Neural crest cell (in vitro differentiated cells): ENCODE results near the gene EIF2D. TPM values are rescaled to one million over a fixed set of nuclear protein-coding genes. Genes with fewer than 3 reads are reported as not detected.

Experiments used
- DNase-seq: peaks from one replicate; pipeline ENCODE4 v3.0.0; 2021; ENCODE audit warnings: low read depth, mixed read lengths, low spot score
- H3K27ac Mint-ChIP-seq: one replicate; pipeline ENCODE4 v1.8.0; 2021; ENCODE audit warnings: mild to moderate bottlenecking, mixed read lengths; ENCODE audit not compliant: unreplicated experiment
- H3K27me3 Mint-ChIP-seq: 2 replicates; pipeline ENCODE4 v1.8.0; 2021; ENCODE audit warnings: low read depth, mild to moderate bottlenecking, mixed read lengths
- H3K36me3 Mint-ChIP-seq: 2 replicates; pipeline ENCODE4 v1.8.0; 2021; ENCODE audit warnings: low read depth, mild to moderate bottlenecking, mixed read lengths
- H3K4me1 Mint-ChIP-seq: 2 replicates; pipeline ENCODE4 v1.8.0; 2021; ENCODE audit warnings: mixed read lengths
- H3K4me3 Mint-ChIP-seq: one replicate; pipeline ENCODE4 v1.8.0; 2021; ENCODE audit warnings: mild to moderate bottlenecking, mixed read lengths
- H3K9me3 Mint-ChIP-seq: 2 replicates; pipeline ENCODE4 v1.8.0; 2021; ENCODE audit warnings: mixed read lengths
- total RNA-seq: library from RNA; stranded (reverse); gene quantifications from 2 replicates; pipeline ENCODE4 v1.2.1, GENCODE V29; 2021
- TF ChIP-seq, protein P1 (sequence below): fragments of 200-600 bp; sonication (generic); conservative IDR thresholded peaks from 2 replicates; pipeline ENCODE4 v1.5.0; 2021; ENCODE audit warnings: antibody characterized with exemption, mild to moderate bottlenecking

The EIF2D gene
- total RNA-seq, 1 donor from 2014 or later = 38.2 TPM

DNA sequence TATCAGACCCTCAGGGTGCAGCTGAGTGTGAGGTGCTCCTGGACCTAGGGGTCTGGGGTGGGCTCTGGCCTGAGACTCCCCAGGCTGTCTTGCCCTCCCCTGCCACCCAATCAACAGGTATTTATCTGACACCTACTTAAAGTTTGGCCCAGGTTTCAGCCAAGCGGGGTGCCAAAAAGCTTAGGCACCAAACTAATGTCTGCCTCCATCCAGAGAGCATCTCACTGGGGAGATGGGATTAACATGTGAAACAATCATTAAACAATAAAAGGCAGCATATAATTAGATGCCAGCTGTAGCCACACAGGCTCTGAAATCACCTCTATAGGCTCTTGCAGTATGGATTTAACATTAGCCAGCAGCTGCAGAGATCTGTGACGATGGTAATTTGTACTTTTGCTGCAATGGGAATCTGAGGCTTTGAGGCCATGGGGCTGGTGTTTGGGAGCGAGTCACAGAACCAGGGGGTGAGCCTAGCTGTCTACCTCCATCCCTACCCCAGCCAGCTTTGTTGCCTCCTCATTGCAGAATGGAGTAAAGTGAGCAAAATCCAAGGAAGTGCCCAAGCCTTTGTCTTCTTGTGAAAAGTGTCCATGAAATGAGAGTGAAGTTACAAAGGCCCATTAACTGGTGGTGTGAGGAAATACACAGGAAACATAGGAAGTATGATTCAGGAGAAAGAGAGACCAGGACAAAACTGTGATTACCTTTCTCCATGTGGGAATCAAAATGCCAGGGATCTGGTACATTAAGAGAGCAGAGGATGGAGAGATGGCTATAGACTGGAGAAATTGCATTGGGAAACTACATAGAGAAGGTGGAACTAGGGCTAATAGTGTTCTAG is 36.1 kb downstream of the EIF2D start:
- no peaks in the 10 kb centered on the region for H3K36me3 Mint-ChIP-seq
- no peaks in the 10 kb centered on the region for H3K9me3 Mint-ChIP-seq
- DNase-seq = no peak
- TF ChIP-seq, protein P1, sequence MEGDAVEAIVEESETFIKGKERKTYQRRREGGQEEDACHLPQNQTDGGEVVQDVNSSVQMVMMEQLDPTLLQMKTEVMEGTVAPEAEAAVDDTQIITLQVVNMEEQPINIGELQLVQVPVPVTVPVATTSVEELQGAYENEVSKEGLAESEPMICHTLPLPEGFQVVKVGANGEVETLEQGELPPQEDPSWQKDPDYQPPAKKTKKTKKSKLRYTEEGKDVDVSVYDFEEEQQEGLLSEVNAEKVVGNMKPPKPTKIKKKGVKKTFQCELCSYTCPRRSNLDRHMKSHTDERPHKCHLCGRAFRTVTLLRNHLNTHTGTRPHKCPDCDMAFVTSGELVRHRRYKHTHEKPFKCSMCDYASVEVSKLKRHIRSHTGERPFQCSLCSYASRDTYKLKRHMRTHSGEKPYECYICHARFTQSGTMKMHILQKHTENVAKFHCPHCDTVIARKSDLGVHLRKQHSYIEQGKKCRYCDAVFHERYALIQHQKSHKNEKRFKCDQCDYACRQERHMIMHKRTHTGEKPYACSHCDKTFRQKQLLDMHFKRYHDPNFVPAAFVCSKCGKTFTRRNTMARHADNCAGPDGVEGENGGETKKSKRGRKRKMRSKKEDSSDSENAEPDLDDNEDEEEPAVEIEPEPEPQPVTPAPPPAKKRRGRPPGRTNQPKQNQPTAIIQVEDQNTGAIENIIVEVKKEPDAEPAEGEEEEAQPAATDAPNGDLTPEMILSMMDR = no peak
- peaks cover 5% of the 10 kb centered on the region for H3K4me1 Mint-ChIP-seq
- H3K4me3 Mint-ChIP-seq = no peak overlapping the region
- H3K27me3 Mint-ChIP-seq = no peaks in the 10 kb centered on the region
- H3K27ac Mint-ChIP-seq = no peak overlapping the region

DNA sequence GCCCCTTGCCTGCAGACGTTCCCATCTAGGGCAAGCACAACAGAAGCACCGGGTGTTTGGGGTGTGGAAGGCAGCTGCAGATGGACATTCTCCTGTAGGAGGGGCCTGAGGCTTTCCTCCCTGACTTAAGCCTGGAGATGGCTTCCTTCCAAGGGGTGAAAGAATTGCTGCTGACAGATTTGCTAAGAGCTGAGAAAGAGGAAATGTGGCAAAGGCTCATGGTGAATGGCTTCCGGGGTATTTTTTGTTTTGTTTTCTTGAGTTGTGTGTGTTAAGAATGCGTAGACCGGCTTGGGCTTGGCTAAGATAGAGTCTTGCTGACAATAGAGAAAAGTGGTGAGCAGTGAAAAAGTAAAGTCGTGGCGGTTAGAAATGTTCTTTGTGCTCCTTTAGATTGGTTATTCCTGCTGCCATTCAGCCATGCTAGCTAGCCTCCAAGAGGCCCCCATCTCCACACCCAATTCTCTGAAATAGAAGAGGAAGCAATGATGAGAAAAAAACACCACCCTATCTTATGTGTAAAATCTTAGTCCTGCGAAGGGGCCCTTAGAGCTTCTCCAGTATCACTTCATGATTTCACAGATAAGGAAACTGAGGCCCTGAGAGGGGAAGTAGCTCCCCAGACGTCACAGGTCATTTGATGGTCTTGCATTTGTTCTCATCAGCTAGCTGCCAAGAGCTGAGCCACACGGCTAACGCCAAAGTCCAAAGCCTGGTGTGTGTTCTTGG is 36.9 kb downstream of the EIF2D start:
- TF ChIP-seq, protein P1 = no peak
- Mint-ChIP-seq H3K27ac (no peak overlapping the region), H3K36me3 (no peaks in the 10 kb centered on the region), H3K9me3 (no peaks in the 10 kb centered on the region), H3K4me1 (peaks cover 5% of the 10 kb centered on the region), H3K27me3 (no peaks in the 10 kb centered on the region), H3K4me3 (no peak overlapping the region)
- DNase-seq = no peak

DNA sequence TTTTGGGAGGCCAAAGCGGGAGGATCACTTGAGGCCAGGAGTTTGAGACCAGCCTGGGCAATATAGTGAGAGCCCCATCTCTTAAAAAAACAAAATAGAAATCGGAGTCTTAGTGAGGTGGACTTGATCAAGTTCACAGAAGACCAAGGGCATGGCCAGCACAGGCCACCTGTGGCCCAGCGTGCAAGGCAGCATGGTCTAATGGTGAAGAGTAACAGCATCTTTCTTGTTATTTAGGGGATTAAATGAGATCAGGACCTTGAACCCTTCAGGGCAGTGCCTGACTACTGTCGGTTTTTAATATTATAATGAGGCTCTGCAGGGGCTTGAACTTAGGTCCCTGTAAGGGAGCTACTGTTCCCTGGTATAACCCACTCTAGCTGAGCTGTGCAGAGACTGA is 38.5 kb downstream of the EIF2D start:
- Mint-ChIP-seq H3K27ac (no peak overlapping the region), H3K9me3 (no peaks in the 10 kb centered on the region), H3K4me1 (peaks cover 5% of the 10 kb centered on the region), H3K36me3 (no peaks in the 10 kb centered on the region), H3K27me3 (no peaks in the 10 kb centered on the region), H3K4me3 (no peak overlapping the region)
- no peak for DNase-seq
- TF ChIP-seq, protein P1 = no peak

DNA sequence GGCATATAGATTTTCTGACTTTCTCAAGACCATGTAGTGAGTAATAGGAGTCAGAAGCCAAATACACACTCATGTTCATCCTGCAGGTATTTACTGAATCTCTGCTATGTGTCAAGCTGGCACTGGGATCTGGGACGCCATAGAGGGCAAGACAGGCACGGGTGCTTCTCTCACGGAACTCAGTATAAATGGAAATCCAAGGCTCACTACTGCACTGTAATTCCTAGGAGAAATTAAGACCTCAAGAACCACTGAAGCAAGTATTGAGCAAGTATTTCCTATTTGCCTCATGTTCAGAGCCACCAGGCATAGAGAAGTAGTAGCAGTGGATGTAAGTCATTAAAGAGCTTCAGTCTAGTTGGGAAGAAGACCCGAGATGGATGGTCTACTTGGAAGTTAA is 38.9 kb downstream of the EIF2D start:
- Mint-ChIP-seq H3K27ac (no peak overlapping the region), H3K4me1 (peaks cover 5% of the 10 kb centered on the region), H3K36me3 (no peaks in the 10 kb centered on the region), H3K9me3 (no peaks in the 10 kb centered on the region), H3K4me3 (no peak overlapping the region), H3K27me3 (no peaks in the 10 kb centered on the region)
- DNase-seq = no peak
- TF ChIP-seq, protein P1 = no peak

DNA sequence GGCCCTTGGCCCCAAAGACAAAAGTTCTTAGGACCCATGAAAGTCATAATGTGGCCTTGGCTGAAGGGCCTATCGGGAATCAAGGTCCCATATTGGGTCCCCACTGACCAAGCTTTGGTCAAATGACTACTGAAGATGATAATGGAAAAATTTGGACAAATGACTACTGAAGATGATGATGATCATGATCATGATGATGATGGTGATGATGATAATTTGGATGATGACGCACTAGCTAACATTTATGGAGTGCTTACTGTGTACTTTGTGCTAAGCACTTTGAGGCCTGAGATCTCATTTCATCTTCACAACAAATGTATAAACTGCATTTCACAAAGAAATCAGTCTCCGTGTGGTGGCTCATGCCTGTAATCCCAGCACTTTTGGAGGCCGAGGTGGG is 39.4 kb downstream of the EIF2D start:
- DNase-seq = no peak
- Mint-ChIP-seq H3K36me3 (no peaks in the 10 kb centered on the region), H3K4me3 (no peak overlapping the region), H3K4me1 (peaks cover 5% of the 10 kb centered on the region), H3K9me3 (no peaks in the 10 kb centered on the region), H3K27me3 (no peaks in the 10 kb centered on the region), H3K27ac (no peak overlapping the region)
- TF ChIP-seq, protein P1 = no peak
